Esophagus muscularis mucosa (tissue), 4 donors: Measurements from ENCODE around the gene VAMP2. TPM values are rescaled to one million over a fixed set of nuclear protein-coding genes. Genes with fewer than 3 reads are reported as not detected.

Experiments used
- DNase-seq: peaks from one replicate; pipeline ENCODE4 v3.0.0-alpha.2; 2017; ENCODE audit errors: extremely low spot score
- H3K27ac ChIP-seq, 4 donors: fragments of 200-600 bp; sonication (generic); replicated peaks in 1 of 4; 1 replicate in 3 of 4; 2 replicates in 1 of 4; pipeline ENCODE4 v1.5.1; 2016 to 2019; ENCODE audit warnings: mild to moderate bottlenecking in 1 of 4
- H3K27me3 ChIP-seq, 4 donors: fragments of 200-600 bp; sonication (generic); one replicate each; pipeline versions ENCODE4 v1.5.1 to v1.6.0; 2016 to 2019
- H3K36me3 ChIP-seq, 4 donors: fragments of 200-600 bp; sonication (generic); one replicate each; pipeline ENCODE4 v1.5.1; 2016 to 2019
- H3K4me1 ChIP-seq, 4 donors: fragments of 200-600 bp; sonication (generic); one replicate each; pipeline ENCODE4 v1.5.1; 2016 to 2019
- H3K4me3 ChIP-seq, 4 donors: fragments of 200-600 bp; sonication (generic); 1 replicate in 2 of 4; 2 replicates in 2 of 4; pipeline ENCODE4 v1.5.1; 2016 to 2019; ENCODE audit warnings: mild to moderate bottlenecking in 4 of 4, moderate library complexity in 1 of 4
- H3K9me3 ChIP-seq, 4 donors: fragments of 200-600 bp; sonication (generic); 1 replicate in 3 of 4; 2 replicates in 1 of 4; pipeline ENCODE4 v1.5.1; 2016 to 2019
- EP300 ChIP-seq: sonication (generic); formaldehyde crosslinking; IDR thresholded peaks from one replicate; pipeline ENCODE4 v1.6.1; 2017; ENCODE audit warnings: antibody characterized with exemption
- POLR2A ChIP-seq: fragments of 450-650 bp; IDR thresholded peaks from one replicate; pipeline ENCODE4 v1.6.1; 2017; ENCODE audit warnings: antibody characterized with exemption, moderate library complexity, mild to moderate bottlenecking, low read depth
- POLR2AphosphoS5 ChIP-seq, 2 donors: sonication (generic); formaldehyde crosslinking; IDR thresholded peaks; one replicate each; pipeline ENCODE4 v1.6.1; 2017; ENCODE audit warnings: antibody characterized with exemption in 2 of 2
- WGBS: methylation state at CpG from one replicate; pipeline ENCODE4 v1.1.5; 2018; 5-methylcytosine and 5-hydroxymethylcytosine counted together
- intact Hi-C: fragments of 100-400 bp; cut with DNase I; formaldehyde crosslinking; loops from one replicate; pipeline ENCODE4 v1.15.1; 2023
- total RNA-seq, 4 donors: library from RNA; depleted of rRNA; stranded (reverse); fragments of >200 nt; gene quantifications; one replicate each; pipeline versions ENCODE4 v1.1.0 to v1.2.1, GENCODE V29; 2016
- TF ChIP-seq, protein P1 (sequence below), 3 experiments: fragments of 200-600 bp in 2 of 3; fragments of 450-650 bp in 1 of 3; sonication (generic) in 2 of 3; IDR thresholded peaks; one replicate each; pipeline ENCODE4 v1.5.1; 2017 to 2019; ENCODE audit warnings: antibody characterized with exemption in 3 of 3, mild to moderate bottlenecking in 2 of 3, moderate library complexity in 1 of 3

Gene VAMP2
- total RNA-seq, 4 donors from 2014 or later, result 23.7 to 36.4 (median 33.0) TPM

DNA sequence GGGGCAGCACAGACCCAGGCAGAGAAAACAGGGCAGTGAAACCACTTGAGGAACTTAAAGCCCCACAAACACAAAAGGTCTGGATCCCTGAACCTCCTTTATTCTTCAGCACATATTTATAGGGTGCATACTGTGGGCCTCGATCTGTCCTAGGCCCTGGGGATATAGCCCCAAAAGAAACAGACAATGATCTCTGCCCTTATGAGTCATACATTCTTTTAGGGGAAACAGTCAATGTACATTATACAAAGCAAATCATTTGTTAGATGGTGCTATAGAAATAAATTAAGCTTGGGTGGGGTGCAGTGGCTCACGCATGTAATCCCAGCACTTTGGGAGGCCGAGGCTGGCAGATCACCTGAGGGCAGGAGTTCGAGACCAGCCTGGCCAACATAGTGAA is 28.8 kb downstream of the VAMP2 start:
- TF ChIP-seq POLR2AphosphoS5 (IDR thresholded peaks at IDR 0.05), result no peak
- TF ChIP-seq, protein P1, sequence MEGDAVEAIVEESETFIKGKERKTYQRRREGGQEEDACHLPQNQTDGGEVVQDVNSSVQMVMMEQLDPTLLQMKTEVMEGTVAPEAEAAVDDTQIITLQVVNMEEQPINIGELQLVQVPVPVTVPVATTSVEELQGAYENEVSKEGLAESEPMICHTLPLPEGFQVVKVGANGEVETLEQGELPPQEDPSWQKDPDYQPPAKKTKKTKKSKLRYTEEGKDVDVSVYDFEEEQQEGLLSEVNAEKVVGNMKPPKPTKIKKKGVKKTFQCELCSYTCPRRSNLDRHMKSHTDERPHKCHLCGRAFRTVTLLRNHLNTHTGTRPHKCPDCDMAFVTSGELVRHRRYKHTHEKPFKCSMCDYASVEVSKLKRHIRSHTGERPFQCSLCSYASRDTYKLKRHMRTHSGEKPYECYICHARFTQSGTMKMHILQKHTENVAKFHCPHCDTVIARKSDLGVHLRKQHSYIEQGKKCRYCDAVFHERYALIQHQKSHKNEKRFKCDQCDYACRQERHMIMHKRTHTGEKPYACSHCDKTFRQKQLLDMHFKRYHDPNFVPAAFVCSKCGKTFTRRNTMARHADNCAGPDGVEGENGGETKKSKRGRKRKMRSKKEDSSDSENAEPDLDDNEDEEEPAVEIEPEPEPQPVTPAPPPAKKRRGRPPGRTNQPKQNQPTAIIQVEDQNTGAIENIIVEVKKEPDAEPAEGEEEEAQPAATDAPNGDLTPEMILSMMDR (IDR thresholded peaks at IDR 0.05), result no peak
- no peak for TF ChIP-seq EP300
- Histone ChIP-seq H3K9me3 (no peaks in the 10 kb centered on the region), H3K36me3 (no peaks in the 10 kb centered on the region), H3K27me3 (peaks cover 0 to 20% (median 0%) of the 10 kb centered on the region in 4 donors), H3K4me1 (peaks cover 8 to 14% (median 12%) of the 10 kb centered on the region in 4 donors), H3K27ac (no peak overlapping the region), H3K4me3 (no peak overlapping the region)
- intact Hi-C loops, result no loop called here
- DNase-seq, result no peak
- 89% methylated on average over 4 of the region's 4 CpGs for WGBS

DNA sequence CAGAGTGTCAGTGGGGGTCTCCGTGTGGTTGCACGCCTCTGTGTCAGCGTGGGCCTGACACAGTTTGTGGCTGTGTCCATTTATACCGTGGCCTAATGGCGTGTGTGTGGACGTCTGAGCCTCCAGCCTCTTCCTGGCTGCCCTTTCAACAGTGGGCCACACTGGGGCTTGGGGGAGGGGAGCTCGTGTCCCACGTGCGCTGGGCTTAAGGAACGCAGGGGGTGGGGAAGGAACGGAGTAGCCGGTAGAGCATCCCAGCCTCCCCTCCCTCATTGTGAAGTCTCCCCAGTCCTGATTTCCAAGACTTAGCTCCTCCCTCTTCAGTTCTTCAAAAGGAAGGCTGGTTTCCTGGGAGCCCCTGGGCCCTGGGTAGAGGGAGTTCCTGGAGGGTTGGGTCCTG is 29.3 kb downstream of the VAMP2 start:
- peaks cover 0 to 25% (median 0%) of the 10 kb centered on the region in 4 donors for H3K27me3 ChIP-seq
- peaks cover 6 to 8% (median 8%) of the 10 kb centered on the region in 4 donors for H3K4me1 ChIP-seq
- H3K4me3 ChIP-seq, result no peak overlapping the region
- no peak for TF ChIP-seq EP300
- TF ChIP-seq POLR2A, result no peak
- TF ChIP-seq, protein P1 (IDR thresholded peaks at IDR 0.05), result no peak
- no peak for TF ChIP-seq POLR2AphosphoS5 (IDR thresholded peaks at IDR 0.05)
- no peaks in the 10 kb centered on the region for H3K9me3 ChIP-seq
- 66% methylated on average over 9 of the region's 12 CpGs for WGBS
- H3K27ac ChIP-seq, result no peak overlapping the region
- intact Hi-C loops, result no loop called here
- no peak for DNase-seq
- no peaks in the 10 kb centered on the region for H3K36me3 ChIP-seq

DNA sequence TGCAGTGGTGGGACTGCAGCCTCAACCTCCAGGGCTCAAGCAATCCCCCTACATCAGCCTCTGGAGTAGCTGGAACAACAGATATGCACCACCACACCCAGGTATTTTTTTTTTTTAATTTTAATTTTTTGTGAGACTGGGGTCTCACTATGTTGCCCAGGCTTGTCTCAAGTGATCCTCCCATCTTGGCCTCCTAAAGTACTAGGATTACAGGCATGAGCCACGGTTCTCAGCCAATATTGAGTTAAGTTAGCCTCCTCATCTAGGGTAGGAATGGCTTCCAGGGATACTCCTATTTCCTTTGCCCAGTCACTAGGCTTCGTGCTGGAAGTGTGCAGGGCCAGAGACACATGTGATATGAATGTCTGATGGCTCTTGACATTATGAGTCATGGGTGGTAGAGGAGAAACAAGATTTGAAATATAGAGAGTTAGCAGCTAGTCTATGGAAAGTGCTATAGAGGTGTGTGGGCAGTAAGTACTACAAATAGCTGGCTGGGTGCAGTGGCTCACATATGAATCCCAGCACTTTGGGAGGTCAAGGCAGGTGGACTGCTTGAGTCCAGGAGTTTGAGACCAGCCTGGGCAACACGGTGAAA is 30.8 kb downstream of the VAMP2 start:
- no peak for TF ChIP-seq POLR2AphosphoS5 (IDR thresholded peaks at IDR 0.05)
- TF ChIP-seq POLR2A, result no peak
- TF ChIP-seq, protein P1 (IDR thresholded peaks at IDR 0.05), result no peak
- TF ChIP-seq EP300, result no peak
- intact Hi-C loops, result no loop called here
- Histone ChIP-seq H3K27me3 (peaks cover 0 to 35% (median 0%) of the 10 kb centered on the region in 4 donors), H3K9me3 (no peaks in the 10 kb centered on the region), H3K36me3 (no peaks in the 10 kb centered on the region), H3K4me1 (peaks cover 6 to 8% (median 7%) of the 10 kb centered on the region in 4 donors), H3K27ac (no peak overlapping the region), H3K4me3 (no peak overlapping the region)
- DNase-seq, result no peak
- 83% methylated on average over 3 of the region's 3 CpGs for WGBS

DNA sequence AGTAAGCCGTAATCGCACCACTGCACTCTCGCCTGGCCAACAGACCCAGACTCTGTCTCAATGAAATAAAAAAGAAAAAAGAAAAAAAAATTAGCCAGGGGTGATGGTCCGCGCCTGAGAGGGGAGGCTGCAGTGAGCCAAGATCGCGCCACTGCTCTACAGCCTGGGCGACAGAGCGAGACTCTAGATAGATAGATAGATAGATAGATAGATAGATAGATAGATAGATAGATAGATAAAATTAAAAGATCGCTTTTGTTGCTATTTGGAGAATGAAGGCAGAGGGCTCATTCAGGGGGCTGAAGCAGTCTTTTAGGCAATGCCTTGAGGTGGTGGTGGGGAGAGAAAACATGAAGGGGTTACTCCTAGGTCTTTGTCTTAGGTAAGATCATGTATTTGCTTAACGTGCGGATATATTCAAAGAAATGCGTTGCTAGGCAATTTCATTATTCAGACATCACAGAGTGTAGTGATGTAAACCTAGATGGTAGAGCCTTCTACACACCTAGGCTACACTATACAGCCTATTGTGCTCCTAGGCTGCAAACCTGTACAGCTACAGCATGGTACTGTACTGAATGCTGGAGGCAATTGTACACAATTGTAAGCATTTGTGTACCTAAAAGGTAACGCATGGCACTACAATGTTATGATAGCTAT is 34.5 kb downstream of the VAMP2 start:
- DNase-seq, result no peak
- H3K4me1 ChIP-seq, result peaks cover 33 to 45% (median 44%) of the 10 kb centered on the region in 4 donors
- H3K27me3 ChIP-seq, result peaks cover 0 to 55% (median 21%) of the 10 kb centered on the region in 4 donors

More for the DNA sequence above, 34.5 kb downstream of the VAMP2 start:
- 80% methylated on average over 14 of the region's 14 CpGs for WGBS
- Histone ChIP-seq H3K9me3 (no peaks in the 10 kb centered on the region), H3K27ac (no peak overlapping the region), H3K36me3 (no peaks in the 10 kb centered on the region), H3K4me3 (no peak overlapping the region)
- intact Hi-C loops, result no loop called here
- TF ChIP-seq EP300, result no peak
- no peak for TF ChIP-seq POLR2A
- TF ChIP-seq POLR2AphosphoS5 (IDR thresholded peaks at IDR 0.05), result no peak
- TF ChIP-seq, protein P1 (IDR thresholded peaks at IDR 0.05), result no peak
